HG03066 (cell line): ENCODE data around the gene METTL27.
"Not testable (repeated sequence)": the region's sequence is repeated elsewhere in the genome, so short reads cannot be mapped to it uniquely, and the experiment has no call there.

Source experiments
- ATAC-seq: cut with Tn5 transposase; IDR thresholded peaks from one replicate; pipeline ENCODE4 v1.9.1; 2021; ENCODE audit warnings: low read depth; ENCODE audit not compliant: unreplicated experiment

Gene METTL27

GRCh38 chr7:73823257-73823656, 19.1 kb downstream of the METTL27 start:
- no peak for ATAC-seq

- no peak for ATAC-seq
Observed at GRCh38 chr7:73822319-73823173, 19.8 kb downstream of the METTL27 start.

- ATAC-seq, result not testable (repeated sequence)
Observed at GRCh38 chr7:73821597-73822285, 20.6 kb downstream of the METTL27 start.

- ATAC-seq, result no peak
Observed at GRCh38 chr7:73820013-73820412, 22.3 kb downstream of the METTL27 start.

- no peak for ATAC-seq
Observed at GRCh38 chr7:73817121-73817520, 25.2 kb downstream of the METTL27 start.

GRCh38 chr7:73815436-73815835, 26.9 kb downstream of the METTL27 start:
- no peak for ATAC-seq

- no peak for ATAC-seq
Observed at GRCh38 chr7:73812996-73813395, 29.3 kb downstream of the METTL27 start.

- no peak for ATAC-seq
Observed at GRCh38 chr7:73811760-73812168, 30.6 kb downstream of the METTL27 start.

GRCh38 chr7:73810998-73811360, 31.3 kb downstream of the METTL27 start:
- ATAC-seq, result no peak

GRCh38 chr7:73809467-73809951, 32.8 kb downstream of the METTL27 start:
- no peak for ATAC-seq

GRCh38 chr7:73802459-73802858, 39.9 kb downstream of the METTL27 start:
- no peak for ATAC-seq

- no peak for ATAC-seq
Observed at GRCh38 chr7:73801577-73801976, 40.7 kb downstream of the METTL27 start.

GRCh38 chr7:73799282-73800141, 42.8 kb downstream of the METTL27 start:
- no peak for ATAC-seq

- not testable (repeated sequence) for ATAC-seq
Observed at GRCh38 chr7:73797176-73797575, 45.1 kb downstream of the METTL27 start.

- ATAC-seq, result not testable (repeated sequence)
Observed at GRCh38 chr7:73796656-73797055, 45.7 kb downstream of the METTL27 start.

- ATAC-seq, result not testable (repeated sequence)
Observed at GRCh38 chr7:73795188-73795587, 47.1 kb downstream of the METTL27 start.

GRCh38 chr7:73791170-73791690, 51.1 kb downstream of the METTL27 start:
- not testable (repeated sequence) for ATAC-seq

- no peak for ATAC-seq
Observed at GRCh38 chr7:73789051-73789450, 53.3 kb downstream of the METTL27 start.

- ATAC-seq, result not testable (repeated sequence)
Observed at GRCh38 chr7:73787786-73788048, 54.6 kb downstream of the METTL27 start.

GRCh38 chr7:73786588-73786987, 55.7 kb downstream of the METTL27 start:
- no peak for ATAC-seq
